GM21360 (cell line): ENCODE measurements around the gene NPDC1.

ENCODE experiments used
- ATAC-seq: cut with Tn5 transposase; IDR thresholded peaks from one replicate; pipeline ENCODE4 v1.9.1; 2021; ENCODE audit warnings: mild to moderate bottlenecking, moderate library complexity; ENCODE audit not compliant: unreplicated experiment

Gene NPDC1

DNA sequence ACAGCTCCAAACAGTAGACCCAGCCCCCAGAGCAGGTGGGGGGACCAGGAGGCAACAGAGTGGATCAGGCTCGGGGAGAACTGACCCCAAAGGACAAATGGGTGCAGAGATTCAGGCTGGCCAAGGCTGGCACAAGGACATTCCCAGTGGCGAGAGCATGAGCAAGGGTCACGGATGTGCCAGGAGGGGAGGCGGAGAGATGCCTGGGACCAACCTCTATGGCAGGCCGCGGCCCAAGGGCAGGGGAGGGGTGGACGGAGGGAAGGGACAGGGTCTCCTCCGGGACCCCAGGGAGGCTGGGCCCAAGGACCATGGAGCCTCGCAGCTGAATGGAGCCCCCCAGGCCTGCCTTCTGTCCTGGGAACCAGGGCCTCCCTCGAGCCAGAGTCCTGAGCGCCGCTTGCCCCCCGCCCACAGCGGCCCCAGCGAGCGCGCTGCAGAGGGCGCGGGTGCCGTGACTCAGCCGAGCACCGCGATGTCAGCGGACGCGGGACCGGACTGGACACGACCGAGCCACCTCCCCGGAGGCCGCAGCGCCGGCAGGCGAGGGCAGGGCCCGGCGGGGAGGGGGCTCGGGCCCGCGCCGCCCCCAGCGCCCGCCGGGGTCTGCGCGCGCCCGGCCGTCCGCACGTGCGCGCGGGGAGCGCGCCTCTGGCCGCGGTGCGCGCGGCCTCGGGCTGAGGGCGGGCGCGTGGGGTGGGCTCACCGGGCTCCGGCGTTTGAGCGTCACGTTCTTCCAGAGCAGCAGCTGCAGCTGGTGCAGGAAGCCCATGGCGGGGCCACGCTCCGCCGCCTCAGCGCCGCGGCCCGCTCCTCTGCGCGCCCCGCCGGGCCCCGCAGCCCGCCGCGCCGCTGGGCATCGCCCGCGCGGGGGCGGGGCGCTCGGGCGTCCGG is 18.4 kb downstream of the NPDC1 start, which contains the start of gene ABCA2:
Gene ABCA2, minus strand, starts transcription at position 869 of the 894 bp plus-strand sequence. Its CDS starts 97 bp downstream, at position 772.
- ATAC-seq = no peak

- no peak for ATAC-seq
Measured at GRCh38 chr9:137026828-137027227, 19.1 kb downstream of the NPDC1 start.

DNA sequence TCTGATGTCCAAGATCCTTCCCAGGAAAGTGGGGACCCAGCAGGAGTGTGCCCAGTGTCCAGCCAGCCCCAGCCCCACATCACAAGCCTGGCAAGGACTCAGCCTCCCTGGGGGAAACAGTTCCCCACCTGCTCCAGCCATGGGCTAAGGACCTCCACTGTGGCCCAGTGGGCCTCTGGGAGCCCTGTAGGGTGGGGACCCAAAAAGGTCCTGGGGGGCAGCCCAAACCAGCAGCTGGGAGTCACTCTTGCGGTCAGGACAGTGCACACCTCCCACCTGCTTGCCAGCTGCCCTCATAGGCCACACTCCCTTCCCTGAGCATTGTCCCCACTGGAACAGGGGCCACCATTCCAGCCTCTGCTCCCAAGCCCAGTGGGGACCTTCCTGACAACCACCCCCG is 19.6 kb downstream of the NPDC1 start:
- no peak for ATAC-seq

- ATAC-seq = no peak
Measured at GRCh38 chr9:137025517-137025966, 20.4 kb downstream of the NPDC1 start.

DNA sequence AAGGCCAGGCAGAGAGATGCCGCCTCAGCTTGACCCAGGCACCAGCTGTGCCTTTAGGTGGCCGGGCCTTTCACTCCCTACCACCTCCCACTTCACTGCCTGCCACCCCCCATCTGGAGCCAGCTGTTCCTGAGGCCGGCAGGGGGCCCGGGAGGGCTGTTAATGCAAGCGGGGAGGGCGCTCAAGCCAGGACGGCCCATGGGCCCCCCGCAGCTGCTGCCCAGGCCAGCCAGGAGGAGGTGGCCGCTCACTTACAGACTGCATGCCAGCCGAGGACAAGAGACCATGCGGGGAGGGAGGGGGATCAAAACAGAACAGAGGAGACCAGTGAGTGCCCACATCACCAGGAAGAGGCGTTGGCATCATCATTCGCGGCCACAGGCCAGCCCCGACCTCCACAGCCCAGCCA is 22.4 kb downstream of the NPDC1 start:
- no peak for ATAC-seq

GRCh38 chr9:137023157-137023556 is 22.8 kb downstream of the NPDC1 start:
- no peak for ATAC-seq

GRCh38 chr9:137022662-137023008 is 23.3 kb downstream of the NPDC1 start:
- ATAC-seq = no peak

DNA sequence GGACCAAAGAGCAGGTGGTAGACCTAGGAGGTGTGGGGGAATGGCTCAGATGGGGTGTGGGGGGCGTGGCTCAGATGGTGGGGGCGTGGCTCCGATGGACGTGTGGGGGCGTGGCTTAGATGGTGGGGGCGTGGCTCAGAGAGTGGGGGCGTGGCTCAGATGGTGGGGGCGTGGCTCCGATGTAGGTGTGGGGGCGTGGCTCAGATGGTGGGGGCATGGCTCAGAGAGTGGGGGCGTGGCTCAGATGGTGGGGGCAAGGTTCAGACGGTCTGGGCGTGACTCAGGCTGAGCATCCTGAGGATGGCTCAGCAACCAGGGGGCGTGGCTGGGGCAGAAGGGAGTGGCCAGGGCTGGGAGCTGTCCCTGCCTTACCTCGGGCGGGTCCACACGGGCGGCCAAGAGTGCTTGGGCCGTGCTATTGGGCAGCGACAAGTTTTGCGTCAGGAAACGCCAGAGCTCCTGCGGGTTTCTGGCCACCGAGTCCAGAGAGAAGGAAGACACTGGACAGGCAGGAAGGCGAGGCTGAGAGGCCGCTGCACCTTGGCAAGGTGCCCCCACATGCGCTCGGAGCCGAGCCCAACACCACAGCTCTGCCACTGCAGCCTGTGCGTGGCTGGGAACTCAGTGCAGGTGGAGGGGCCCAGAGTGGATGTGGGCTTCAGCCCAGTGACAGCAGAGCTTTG is 23.9 kb downstream of the NPDC1 start:
- ATAC-seq = no peak

DNA sequence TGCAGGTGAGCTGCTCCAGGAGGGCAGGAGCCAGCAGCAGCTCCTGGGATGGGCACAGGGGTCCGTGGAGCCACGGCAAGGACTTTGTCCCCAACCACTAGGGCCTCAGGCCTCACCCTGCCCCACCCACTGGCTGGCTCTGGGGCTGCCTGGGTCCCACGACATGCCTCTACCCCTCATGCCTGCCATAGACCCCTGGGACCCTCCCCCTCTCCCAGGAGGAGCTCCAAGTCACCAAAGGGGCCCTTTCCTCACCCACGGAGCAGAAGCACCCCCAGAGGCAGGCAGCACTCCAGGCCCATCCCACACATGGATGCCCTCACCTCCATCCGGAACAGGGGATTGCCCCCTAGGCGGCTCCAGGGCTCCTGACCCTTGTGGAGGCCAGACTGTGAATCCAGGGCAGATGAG is 24.4 kb downstream of the NPDC1 start:
- no peak for ATAC-seq

DNA sequence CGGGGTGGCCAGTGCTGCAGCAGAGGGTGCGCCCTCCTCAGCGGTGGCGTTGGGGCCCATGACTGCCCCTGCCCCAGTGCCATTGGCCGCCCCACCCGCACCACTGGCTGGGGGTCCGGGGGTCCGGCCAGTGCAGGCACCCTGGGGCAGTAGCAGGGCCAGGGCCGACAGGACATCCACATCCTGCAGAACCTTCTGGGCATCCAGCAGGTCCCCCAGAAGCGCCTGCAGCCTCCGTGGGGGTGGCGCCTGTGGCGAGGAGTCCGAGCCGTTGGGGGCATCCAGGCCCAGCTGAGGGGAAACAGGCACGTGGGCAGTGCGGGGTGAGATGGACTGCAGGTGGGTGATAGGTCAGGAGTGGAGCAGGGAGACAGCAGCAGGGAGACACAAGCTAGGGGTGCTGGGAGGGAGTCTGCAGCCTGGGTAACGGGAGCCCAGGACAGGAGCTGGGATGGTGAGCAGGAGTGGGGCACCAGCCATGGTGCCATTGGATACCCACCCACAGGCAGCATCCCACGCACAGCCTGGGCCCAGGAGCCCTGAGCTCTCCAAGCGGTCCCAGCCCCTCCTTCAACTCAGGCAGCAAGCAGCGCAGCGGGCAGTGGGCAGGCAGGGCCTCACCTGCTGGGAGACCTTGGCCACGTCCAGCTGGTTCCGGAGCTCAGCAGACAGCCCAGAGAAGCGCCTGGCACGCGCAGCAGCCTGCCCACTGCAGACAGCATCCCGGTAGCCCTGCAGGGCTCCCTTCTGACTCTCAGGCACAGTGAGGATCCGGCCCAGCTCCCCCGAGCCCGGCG is 25.0 kb downstream of the NPDC1 start:
- no peak for ATAC-seq

DNA sequence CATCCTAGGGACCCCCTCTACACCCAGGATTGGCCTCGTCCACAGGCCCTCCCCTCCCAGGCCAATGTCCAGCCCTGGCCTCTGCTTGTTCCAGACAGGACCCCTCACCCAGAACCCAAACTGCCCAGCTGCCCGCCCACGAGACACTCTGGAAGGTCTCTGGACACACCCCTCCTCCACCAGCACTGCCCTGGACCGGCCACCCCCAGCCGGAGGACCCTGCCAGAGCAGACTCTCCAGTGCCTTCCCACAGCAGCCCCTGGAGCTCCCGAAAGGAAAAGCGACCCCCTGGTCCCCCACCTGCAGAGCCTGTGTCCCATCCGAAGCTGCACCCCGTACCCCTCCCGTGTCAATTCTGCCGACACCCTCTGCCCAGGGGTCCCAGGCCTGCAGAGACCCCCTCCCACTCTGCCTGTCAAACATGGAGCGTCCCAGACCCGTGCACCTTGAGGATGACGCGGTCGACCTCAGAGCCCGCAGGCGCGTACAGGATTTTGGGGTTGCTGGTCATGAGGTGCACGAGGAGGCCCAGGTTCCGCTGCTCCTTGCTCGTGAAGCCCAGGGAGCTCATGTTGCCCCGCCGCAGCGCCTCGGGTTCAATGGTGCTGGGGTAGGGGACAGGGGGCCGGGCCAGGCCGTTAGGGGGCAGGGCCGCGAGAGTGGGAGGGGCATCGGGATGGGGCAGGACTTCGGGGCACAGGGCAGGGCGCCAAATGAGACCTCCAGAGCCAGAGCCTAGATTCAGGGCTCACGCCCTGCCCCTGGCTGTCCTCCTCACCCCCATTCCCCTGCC is 25.9 kb downstream of the NPDC1 start:
- ATAC-seq = no peak

GRCh38 chr9:137018761-137019559 is 27.0 kb downstream of the NPDC1 start:
- ATAC-seq = no peak

DNA sequence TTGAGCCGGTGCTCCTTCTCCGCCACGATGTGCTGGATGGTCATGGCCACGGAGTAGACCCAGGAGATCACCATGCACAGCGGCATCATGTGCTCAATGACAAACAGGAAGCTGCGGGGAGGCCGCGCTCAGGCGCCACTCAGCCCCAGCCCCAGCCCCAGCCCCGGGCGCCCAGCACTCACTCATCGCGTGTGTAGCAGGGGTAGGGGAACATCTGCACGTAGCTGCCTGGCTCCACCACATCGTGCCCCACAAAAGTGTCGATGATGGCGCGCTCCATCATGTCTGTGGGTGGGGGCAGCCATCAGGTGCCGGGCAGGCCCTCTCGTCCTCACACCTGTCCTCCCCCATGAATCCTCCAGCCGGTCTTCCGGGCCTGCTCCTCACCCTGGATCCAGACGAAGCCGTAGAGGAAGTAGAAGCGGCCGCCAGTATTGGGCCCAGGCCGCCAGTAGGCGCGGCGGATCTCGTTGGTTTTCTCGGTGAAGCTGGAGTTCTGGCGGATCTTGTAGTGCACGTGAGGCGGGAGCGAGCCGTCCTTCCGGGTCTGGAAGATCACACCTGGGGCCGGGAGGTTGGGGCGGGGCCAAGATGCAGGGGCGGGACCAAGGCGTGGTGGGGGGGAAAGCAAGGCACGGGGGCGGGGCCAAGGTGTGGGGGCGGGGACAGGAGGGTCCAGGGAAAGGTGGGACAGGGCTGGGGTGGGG is 28.0 kb downstream of the NPDC1 start:
- no peak for ATAC-seq

GRCh38 chr9:137017071-137017470 is 28.9 kb downstream of the NPDC1 start:
- ATAC-seq = no peak

GRCh38 chr9:137016436-137016835 is 29.5 kb downstream of the NPDC1 start:
- ATAC-seq = no peak

DNA sequence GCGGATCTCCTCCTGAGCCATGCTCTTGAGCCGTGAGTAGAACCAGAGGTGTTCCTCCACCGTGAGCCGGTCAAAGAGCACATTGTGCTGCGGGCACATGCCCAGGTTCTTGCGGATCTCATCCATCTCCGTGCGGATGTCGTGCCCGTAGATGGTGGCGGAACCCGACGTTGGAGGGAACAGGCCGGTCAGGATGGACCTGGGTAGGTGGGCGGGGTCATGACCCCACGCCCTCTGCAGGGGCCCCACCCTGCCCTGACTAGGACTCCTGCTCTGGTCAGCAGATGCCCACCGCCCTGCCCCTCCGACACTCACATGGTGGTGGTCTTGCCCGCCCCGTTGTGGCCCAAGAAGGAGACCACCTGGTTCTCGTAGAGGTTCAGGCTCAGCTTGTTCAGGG is 30.0 kb downstream of the NPDC1 start:
- ATAC-seq = no peak

DNA sequence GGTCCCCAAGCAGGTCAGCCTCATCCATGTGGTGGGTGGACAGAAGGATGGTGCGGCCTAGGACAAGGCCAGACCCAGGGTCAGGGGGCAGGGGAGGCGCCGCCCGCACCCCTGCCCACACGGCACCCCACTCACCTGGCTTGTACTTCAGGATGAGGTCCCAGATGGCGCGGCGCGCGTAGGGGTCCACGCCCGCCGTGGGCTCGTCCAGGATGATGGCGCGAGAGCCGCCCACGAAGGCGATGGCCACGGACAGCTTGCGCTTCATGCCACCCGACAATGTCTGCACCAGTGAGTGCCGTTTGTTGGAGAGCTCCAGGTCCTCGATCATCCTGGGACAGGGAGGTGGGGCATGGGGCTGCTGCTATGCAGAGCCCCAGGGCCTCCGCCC is 30.4 kb downstream of the NPDC1 start:
- ATAC-seq = no peak

GRCh38 chr9:137014776-137015539 is 31.0 kb downstream of the NPDC1 start:
- ATAC-seq = no peak
